Activated naive CD4-positive, alpha-beta T cell treated with anti-CD3 and anti-CD28 coated beads, Interleukin-2, amount 50 U/mL, for 72 hours (primary cell): ENCODE data around the gene CBR3. TPM values are rescaled to one million over a fixed set of nuclear protein-coding genes. Genes with fewer than 3 reads are reported as not detected.
"Not testable (repeated sequence)": the region's sequence is repeated elsewhere in the genome, so short reads cannot be mapped to it uniquely, and the experiment has no call there.

Experiments
- ATAC-seq, 2 donors: fragments of 150-1000 bp; cut with Tn5 transposase; 2 replicates each; pipeline ENCODE4 v1.10.0; 2021; ENCODE audit warnings: mild to moderate bottlenecking in 2 of 2, moderate library complexity in 2 of 2
- DNase-seq, 2 donors: peaks; one replicate each; pipeline ENCODE4 v3.0.0; 2021 to 2022; ENCODE audit warnings: low spot score in 2 of 2
- H3K27ac Mint-ChIP-seq, 2 donors: one replicate each; pipeline ENCODE4 v1.8.0; 2022; ENCODE audit warnings: mild to moderate bottlenecking in 2 of 2, mixed read lengths in 2 of 2
- H3K36me3 Mint-ChIP-seq, 2 donors: one replicate each; pipeline ENCODE4 v1.8.0; 2022; ENCODE audit warnings: mixed read lengths in 2 of 2
- H3K9me3 Mint-ChIP-seq, 2 donors: one replicate each; pipeline ENCODE4 v1.8.0; 2022; ENCODE audit warnings: mixed read lengths in 2 of 2
- total RNA-seq, 2 donors: library from RNA; stranded (reverse); gene quantifications; one replicate each; pipeline ENCODE4 v1.2.3, GENCODE V29; 2022

CBR3 gene
- total RNA-seq, 2 donors from 2014 or later = 9.6 to 23.2 TPM

GRCh38 chr21:36109868-36110267 is 25.0 kb upstream of the CBR3 start:
- H3K36me3 Mint-ChIP-seq = peaks cover 0 to 10% of the 10 kb centered on the region in 2 donors
- DNase-seq = no peak

DNA sequence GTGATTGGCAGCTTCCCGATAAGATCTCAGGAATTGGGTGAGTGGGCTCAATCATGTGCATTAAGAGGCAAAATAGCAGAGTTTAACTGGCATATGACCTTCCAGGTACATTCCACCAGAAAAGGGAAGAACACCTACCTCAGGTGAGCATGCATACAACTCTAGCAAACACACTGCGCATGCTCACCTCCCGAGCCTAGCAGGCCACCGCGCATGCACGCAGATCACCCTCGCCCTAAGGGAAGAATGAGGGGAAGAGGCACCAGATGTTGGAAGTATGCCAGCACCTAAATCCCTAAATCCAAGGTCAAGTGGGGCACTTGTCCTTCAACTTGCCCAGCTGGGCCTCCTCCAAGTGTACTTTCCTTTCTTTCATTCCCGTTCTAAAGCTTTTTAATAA is 23.6 kb upstream of the CBR3 start:
- peaks cover 0 to 5% of the 10 kb centered on the region in 2 donors for H3K36me3 Mint-ChIP-seq
- H3K27ac Mint-ChIP-seq = no peak overlapping the region
- ATAC-seq (no peak), DNase-seq (no peak)
- no peaks in the 10 kb centered on the region for H3K9me3 Mint-ChIP-seq

More at GRCh38 chr21:36109868-36110267, 25.0 kb upstream of the CBR3 start:
- Mint-ChIP-seq H3K27ac (no peak overlapping the region), H3K9me3 (no peaks in the 10 kb centered on the region)
- ATAC-seq = no peak

GRCh38 chr21:36113647-36114428 is 21.0 kb upstream of the CBR3 start:
- H3K9me3 Mint-ChIP-seq = no peaks in the 10 kb centered on the region
- peak; percentile 60 to 71 for ATAC-seq
- H3K27ac Mint-ChIP-seq = peak overlapping the region; percentile 62 to 93
- DNase-seq = peak in 1 of 2 donors; percentile 68
- H3K36me3 Mint-ChIP-seq = peaks cover 0 to 5% of the 10 kb centered on the region in 2 donors

GRCh38 chr21:36115138-36115730 is 19.6 kb upstream of the CBR3 start:
- H3K27ac Mint-ChIP-seq = no peak overlapping the region
- ATAC-seq (no peak), DNase-seq (no peak)
- H3K9me3 Mint-ChIP-seq = no peaks in the 10 kb centered on the region
- H3K36me3 Mint-ChIP-seq = peaks cover 0 to 5% of the 10 kb centered on the region in 2 donors

GRCh38 chr21:36117286-36117741 is 17.6 kb upstream of the CBR3 start:
- ATAC-seq (no peak), DNase-seq (no peak)
- Mint-ChIP-seq H3K36me3 (peaks cover 0 to 5% of the 10 kb centered on the region in 2 donors), H3K9me3 (no peaks in the 10 kb centered on the region), H3K27ac (no peak overlapping the region)

DNA sequence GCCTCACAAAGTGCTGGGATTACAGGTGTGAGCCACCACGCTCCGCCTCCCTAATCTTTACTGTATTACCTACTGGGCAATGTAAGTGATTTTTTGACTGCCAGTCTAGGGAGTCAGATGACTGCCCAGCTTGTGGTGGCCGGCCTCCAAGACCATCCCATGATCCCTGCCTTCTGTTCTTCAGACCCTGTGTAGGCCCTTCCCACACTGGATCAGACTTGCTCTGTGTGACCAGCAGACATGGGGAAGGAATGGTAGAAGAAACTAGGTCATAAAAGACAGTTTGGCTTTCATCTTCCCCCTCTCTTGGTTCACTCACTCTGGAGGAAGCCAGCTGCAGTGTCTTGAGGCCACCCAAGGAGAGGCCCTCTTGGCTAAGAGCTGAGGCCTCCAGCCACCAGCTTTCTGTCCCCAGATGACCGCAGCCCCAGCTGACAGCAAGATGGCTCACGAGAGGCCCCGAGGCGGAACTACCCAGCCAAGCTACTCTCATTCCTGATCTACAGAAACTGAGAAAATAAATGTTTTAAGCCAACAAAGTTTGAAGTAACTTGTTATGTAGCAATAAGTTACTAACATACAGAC is 14.5 kb upstream of the CBR3 start:
- Mint-ChIP-seq H3K9me3 (no peaks in the 10 kb centered on the region), H3K27ac (no peak overlapping the region), H3K36me3 (no peaks in the 10 kb centered on the region)
- no peak for DNase-seq
- no peak for ATAC-seq

DNA sequence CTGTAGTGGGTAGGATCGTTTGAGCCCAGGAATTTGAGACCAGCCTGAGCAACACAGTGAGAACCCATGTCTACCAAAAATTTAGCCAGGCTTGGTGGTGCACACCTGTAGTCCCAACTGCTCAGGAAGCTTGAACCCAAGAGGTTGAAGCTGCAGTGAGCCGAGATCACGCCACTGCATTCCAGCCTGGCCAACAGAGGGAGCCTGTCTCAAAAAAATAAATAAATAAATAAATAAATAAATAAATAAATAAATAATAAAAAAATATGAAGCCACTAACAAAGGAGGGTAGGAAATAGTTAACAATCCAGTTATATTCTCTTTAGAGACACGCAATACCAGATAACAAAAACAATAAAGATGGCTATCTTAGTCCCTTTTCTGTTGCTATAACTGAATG is 11.9 kb upstream of the CBR3 start:
- Mint-ChIP-seq H3K36me3 (no peaks in the 10 kb centered on the region), H3K9me3 (no peaks in the 10 kb centered on the region), H3K27ac (no peak overlapping the region)
- DNase-seq = no peak
- ATAC-seq = no peak

DNA sequence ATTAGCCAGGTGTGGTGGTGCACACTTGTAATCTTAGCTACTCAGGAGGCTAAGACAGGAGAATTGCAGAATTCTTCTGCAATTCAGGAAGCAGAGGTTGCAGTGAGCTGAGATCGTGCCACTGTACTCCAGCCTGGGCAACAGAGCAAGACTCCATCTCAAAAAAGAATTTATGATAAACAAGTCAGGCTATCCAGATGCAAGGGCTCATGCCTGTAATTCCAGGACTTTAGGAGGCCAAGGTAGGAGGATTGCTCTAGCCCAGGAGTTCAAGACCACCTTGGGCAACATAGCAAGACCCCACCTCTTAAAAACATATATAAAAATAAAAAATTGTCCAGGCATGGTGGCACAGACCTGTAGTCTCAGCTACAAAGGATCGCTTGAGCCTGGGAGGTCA is 10.5 kb upstream of the CBR3 start:
- Mint-ChIP-seq H3K27ac (no peak overlapping the region), H3K36me3 (no peaks in the 10 kb centered on the region), H3K9me3 (no peaks in the 10 kb centered on the region)
- DNase-seq (no peak), ATAC-seq (no peak)

DNA sequence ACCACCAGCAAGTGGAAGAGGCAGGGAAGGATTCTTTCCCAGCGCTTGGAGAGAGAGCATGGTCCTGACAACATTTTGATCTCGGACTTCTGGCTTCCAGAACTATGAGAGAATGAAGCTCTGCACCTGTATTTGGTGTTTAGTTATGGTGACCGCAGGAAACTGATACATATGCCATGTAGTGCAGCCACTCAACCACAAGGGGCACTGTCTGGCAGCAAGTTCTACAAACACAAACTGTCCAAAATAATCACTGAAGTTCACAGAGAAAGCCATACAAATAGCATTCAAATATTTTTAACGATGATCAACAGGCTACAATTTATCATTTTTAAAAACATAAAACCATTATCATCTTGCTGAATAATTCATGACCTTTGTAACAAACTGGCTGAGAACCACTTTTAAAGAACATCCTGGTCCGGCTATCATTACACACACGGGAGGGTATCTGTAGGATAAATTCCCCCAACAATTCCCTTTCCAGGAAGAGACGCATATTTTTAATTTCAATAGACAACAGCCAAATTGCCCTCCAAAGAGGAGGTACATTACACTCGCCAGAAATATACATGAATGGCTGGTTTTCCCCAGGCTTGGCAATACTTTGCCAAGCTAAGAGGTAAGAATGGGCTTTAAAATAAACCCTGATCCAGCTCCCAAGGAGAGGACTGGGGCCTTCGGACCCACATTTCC is 9.2 kb upstream of the CBR3 start:
- Mint-ChIP-seq H3K36me3 (no peaks in the 10 kb centered on the region), H3K27ac (no peak overlapping the region), H3K9me3 (no peaks in the 10 kb centered on the region)
- ATAC-seq (peak in 1 of 2 donors; percentile 46), DNase-seq (peak in 1 of 2 donors; percentile 47)

GRCh38 chr21:36126208-36126565 is 8.7 kb upstream of the CBR3 start:
- Mint-ChIP-seq H3K9me3 (no peaks in the 10 kb centered on the region), H3K36me3 (no peaks in the 10 kb centered on the region)

GRCh38 chr21:36126621-36127110 is 8.2 kb upstream of the CBR3 start:
- no peaks in the 10 kb centered on the region for H3K36me3 Mint-ChIP-seq
- no peak overlapping the region for H3K27ac Mint-ChIP-seq
- no peaks in the 10 kb centered on the region for H3K9me3 Mint-ChIP-seq
- DNase-seq = no peak
- ATAC-seq = no peak

More at GRCh38 chr21:36126208-36126565, 8.7 kb upstream of the CBR3 start:
- DNase-seq (no peak), ATAC-seq (no peak)
- no peak overlapping the region for H3K27ac Mint-ChIP-seq

GRCh38 chr21:36127250-36127904 is 7.5 kb upstream of the CBR3 start:
- DNase-seq (no peak), ATAC-seq (no peak)
- no peaks in the 10 kb centered on the region for H3K9me3 Mint-ChIP-seq
- H3K36me3 Mint-ChIP-seq = no peaks in the 10 kb centered on the region
- peak overlapping the region in 1 of 2 donors; percentile 27 for H3K27ac Mint-ChIP-seq

GRCh38 chr21:36127977-36128376 is 6.9 kb upstream of the CBR3 start:
- DNase-seq (no peak), ATAC-seq (no peak)
- no peaks in the 10 kb centered on the region for H3K36me3 Mint-ChIP-seq
- H3K27ac Mint-ChIP-seq = no peak overlapping the region
- H3K9me3 Mint-ChIP-seq = no peaks in the 10 kb centered on the region

DNA sequence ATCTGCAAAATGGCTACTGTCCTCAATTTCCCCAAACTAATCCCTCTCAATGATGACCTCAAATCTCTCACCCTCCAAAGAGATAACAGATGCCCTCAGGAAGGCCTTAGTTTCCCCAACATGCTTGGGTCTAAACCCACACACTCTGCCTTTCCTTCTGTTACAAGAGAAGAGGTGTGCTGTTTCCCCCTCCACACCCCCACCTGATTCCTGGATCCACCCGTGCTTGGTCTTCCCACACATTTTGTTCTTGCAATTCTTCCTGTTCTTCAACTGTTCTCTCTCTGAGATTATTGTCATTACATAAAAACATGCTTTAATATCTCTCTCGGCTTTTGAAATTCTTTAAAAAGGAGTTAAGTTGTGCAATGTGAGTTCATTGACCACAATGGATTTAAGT is 5.7 kb upstream of the CBR3 start:
- no peaks in the 10 kb centered on the region for H3K36me3 Mint-ChIP-seq
- no peak overlapping the region for H3K27ac Mint-ChIP-seq
- ATAC-seq (no peak), DNase-seq (no peak)
- H3K9me3 Mint-ChIP-seq = no peaks in the 10 kb centered on the region

DNA sequence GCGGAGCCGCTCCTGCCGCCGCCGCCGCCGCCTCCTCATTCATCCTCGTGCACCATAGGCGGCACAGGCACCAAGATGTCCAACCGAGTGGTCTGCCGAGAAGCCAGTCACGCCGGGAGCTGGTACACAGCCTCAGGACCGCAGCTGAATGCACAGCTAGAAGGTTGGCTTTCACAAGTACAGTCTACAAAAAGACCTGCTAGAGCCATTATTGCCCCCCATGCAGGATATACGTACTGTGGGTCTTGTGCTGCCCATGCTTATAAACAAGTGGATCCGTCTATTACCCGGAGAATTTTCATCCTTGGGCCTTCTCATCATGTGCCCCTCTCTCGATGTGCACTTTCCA is 4.5 kb upstream of the CBR3 start:
- not testable (repeated sequence) for H3K9me3 Mint-ChIP-seq, H3K36me3 Mint-ChIP-seq, DNase-seq, ATAC-seq
- H3K27ac Mint-ChIP-seq = peak overlapping the region; percentile 77 to 84

GRCh38 chr21:36130839-36131238 is 4.0 kb upstream of the CBR3 start:
- H3K27ac Mint-ChIP-seq = peak overlapping the region in 1 of 2 donors; percentile 77
- H3K9me3 Mint-ChIP-seq, DNase-seq, H3K36me3 Mint-ChIP-seq, ATAC-seq: not testable (repeated sequence)
